Measurements from ENCODE around the gene PRKN. TPM values are rescaled to one million over a fixed set of nuclear protein-coding genes. Genes with fewer than 3 reads are reported as not detected.
"Not testable (repeated sequence)": the region's sequence is repeated elsewhere in the genome, so short reads cannot be mapped to it uniquely, and the experiment has no call there.

Gene PRKN
- total RNA-seq, 1 experiment from 2014 or later, result not detected

GRCh38 chr6:161829291-161829729, 898.3 kb downstream of the PRKN start:
- no peaks in the 10 kb centered on the region for H3F3A ChIP-seq (ENCODE audit: insufficient read depth, low read depth)
- DNase-seq, result no peak
- BruUV-seq (replicated peaks), result no TSS peak
- intact Hi-C loops (cut with micrococcal nuclease; ENCODE audit: unreplicated experiment), result no loop called here
- H3K4me1 ChIP-seq (replicated peaks; ENCODE audit: insufficient read depth), result no peaks in the 10 kb centered on the region
- H2AFZ ChIP-seq, result no peak overlapping the region
- H4K20me1 ChIP-seq (ENCODE audit: insufficient read depth), result no peaks in the 10 kb centered on the region
- no peaks in the 10 kb centered on the region for H3K9me3 ChIP-seq (ENCODE audit: insufficient read depth, low read depth)
- POLR2A ChIA-PET (ENCODE audit: unreplicated experiment), result no interaction called here
- H3K9me2 ChIP-seq (ENCODE audit: insufficient read depth), result no peaks in the 10 kb centered on the region
- CTCF ChIA-PET, result interaction anchor here (0.7 kb wide), 1 partner anchor 1685 kb away, joined by 14 read pairs; no protein-coding TSS in a partner anchor
- H3K4me2 ChIP-seq, result no peak overlapping the region
- peaks cover 59% of the 10 kb centered on the region for H3K27me3 ChIP-seq (ENCODE audit: insufficient read depth, low read depth)
- no peak overlapping the region for H3K27ac ChIP-seq
- no peak overlapping the region for H3K4me3 ChIP-seq
- no peaks in the 10 kb centered on the region for H3K79me2 ChIP-seq (ENCODE audit: low read depth)
- no peaks in the 10 kb centered on the region for H3K36me3 ChIP-seq (ENCODE audit: low read depth)
- TF ChIP-seq EZH2 (IDR thresholded peaks at IDR 0.05; ENCODE audit: low read depth) (no peak), CTCF (conservative IDR thresholded peaks at IDR 0.05) (no peak)

- ChIA-PET CTCF (no interaction called here), POLR2A (ENCODE audit: unreplicated experiment) (no interaction called here)
- H3K9me2 ChIP-seq (ENCODE audit: insufficient read depth), result no peaks in the 10 kb centered on the region
- peaks cover 49% of the 10 kb centered on the region for H3K27me3 ChIP-seq (ENCODE audit: insufficient read depth, low read depth)
- no peak overlapping the region for H3K4me3 ChIP-seq
- H3K9me3 ChIP-seq (ENCODE audit: insufficient read depth, low read depth), result no peaks in the 10 kb centered on the region
- TF ChIP-seq EZH2 (IDR thresholded peaks at IDR 0.05; ENCODE audit: low read depth) (no peak), CTCF (conservative IDR thresholded peaks at IDR 0.05) (no peak)
- intact Hi-C loops (cut with micrococcal nuclease; ENCODE audit: unreplicated experiment), result no loop called here
- no peaks in the 10 kb centered on the region for H3K79me2 ChIP-seq (ENCODE audit: low read depth)
- no peak overlapping the region for H2AFZ ChIP-seq
- no peak overlapping the region for H3K4me2 ChIP-seq
- H3K4me1 ChIP-seq (replicated peaks; ENCODE audit: insufficient read depth), result no peaks in the 10 kb centered on the region
- no peak for DNase-seq
- H4K20me1 ChIP-seq (ENCODE audit: insufficient read depth), result no peaks in the 10 kb centered on the region
- BruUV-seq (replicated peaks), result no TSS peak
- no peaks in the 10 kb centered on the region for H3K36me3 ChIP-seq (ENCODE audit: low read depth)
- no peaks in the 10 kb centered on the region for H3F3A ChIP-seq (ENCODE audit: insufficient read depth, low read depth)
- no peak overlapping the region for H3K27ac ChIP-seq
Measured at GRCh38 chr6:161828355-161828754, 899.2 kb downstream of the PRKN start.

GRCh38 chr6:161826512-161826911, 901.1 kb downstream of the PRKN start:
- H3K9me3 ChIP-seq (ENCODE audit: insufficient read depth, low read depth), result no peaks in the 10 kb centered on the region

GRCh38 chr6:161822204-161822603, 905.4 kb downstream of the PRKN start:
- intact Hi-C loops (cut with micrococcal nuclease; ENCODE audit: unreplicated experiment); POLR2A ChIA-PET (ENCODE audit: unreplicated experiment); H3K4me2 ChIP-seq; H3K36me3 ChIP-seq (ENCODE audit: low read depth); H3K4me3 ChIP-seq; DNase-seq; BruUV-seq (replicated peaks); H3K9me2 ChIP-seq (ENCODE audit: insufficient read depth); H3K79me2 ChIP-seq (ENCODE audit: low read depth); CTCF ChIA-PET; H3K9me3 ChIP-seq (ENCODE audit: insufficient read depth, low read depth); H2AFZ ChIP-seq; H4K20me1 ChIP-seq (ENCODE audit: insufficient read depth); H3F3A ChIP-seq (ENCODE audit: insufficient read depth, low read depth); H3K4me1 ChIP-seq (replicated peaks; ENCODE audit: insufficient read depth); H3K27ac ChIP-seq: not testable (repeated sequence)
- H3K27me3 ChIP-seq (ENCODE audit: insufficient read depth, low read depth), result peaks cover 11% of the 10 kb centered on the region; the same call in 1 of the 2 replicates

More at GRCh38 chr6:161826512-161826911, 901.1 kb downstream of the PRKN start:
- Histone ChIP-seq H3K9me2 (ENCODE audit: insufficient read depth) (no peaks in the 10 kb centered on the region), H4K20me1 (ENCODE audit: insufficient read depth) (no peaks in the 10 kb centered on the region), H3K36me3 (ENCODE audit: low read depth) (no peaks in the 10 kb centered on the region), H3K79me2 (ENCODE audit: low read depth) (no peaks in the 10 kb centered on the region), H3K27ac (no peak overlapping the region), H3K27me3 (ENCODE audit: insufficient read depth, low read depth) (peaks cover 34% of the 10 kb centered on the region), H3F3A (ENCODE audit: insufficient read depth, low read depth) (no peaks in the 10 kb centered on the region), H3K4me2 (no peak overlapping the region), H2AFZ (no peak overlapping the region), H3K4me1 (replicated peaks; ENCODE audit: insufficient read depth) (no peaks in the 10 kb centered on the region), H3K4me3 (no peak overlapping the region)
- no peak for DNase-seq
- ChIA-PET POLR2A (ENCODE audit: unreplicated experiment) (no interaction called here), CTCF (no interaction called here)
- intact Hi-C loops (cut with micrococcal nuclease; ENCODE audit: unreplicated experiment), result no loop called here
- TF ChIP-seq CTCF (conservative IDR thresholded peaks at IDR 0.05) (no peak), EZH2 (IDR thresholded peaks at IDR 0.05; ENCODE audit: low read depth) (no peak)
- no TSS peak for BruUV-seq (replicated peaks)
